GM18858 (cell line): ENCODE results near the gene OR52R1.
A peak's percentile ranks its signal among the peaks of the same experiment; 100 is the strongest.
"Not testable (repeated sequence)": the region's sequence is repeated elsewhere in the genome, so short reads cannot be mapped to it uniquely, and the experiment has no call there.

Experiments used
- ATAC-seq: cut with Tn5 transposase; IDR thresholded peaks from one replicate; pipeline ENCODE4 v1.9.1; 2021; ENCODE audit not compliant: unreplicated experiment

Gene OR52R1

GRCh38 chr11:4804280-4804679 is at the start of gene OR52R1:
Gene OR52R1 (minus strand): TSS chr11:4804380. CDS start chr11:4804380, 0 bp downstream.
- no peak for ATAC-seq

DNA sequence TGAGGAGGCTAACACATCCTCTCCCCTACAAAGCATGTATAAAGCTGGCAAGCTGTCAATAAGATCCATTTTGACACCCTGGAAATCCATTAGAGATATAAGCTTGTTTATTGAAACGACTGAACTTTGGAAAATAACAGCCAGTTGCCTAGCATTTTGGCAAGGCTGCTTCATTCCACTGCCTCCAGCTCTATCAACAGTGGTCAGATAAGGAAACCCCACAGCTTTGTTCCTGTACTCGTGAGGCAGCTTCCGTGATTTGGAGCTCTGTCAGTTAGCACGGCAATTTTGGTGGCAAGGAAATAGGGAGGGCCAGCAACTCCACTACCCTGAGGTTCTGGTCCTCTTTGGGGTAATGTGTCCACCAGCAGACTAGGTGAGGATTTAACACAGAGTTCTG is 46.9 kb upstream of the OR52R1 start:
- ATAC-seq = no peak

DNA sequence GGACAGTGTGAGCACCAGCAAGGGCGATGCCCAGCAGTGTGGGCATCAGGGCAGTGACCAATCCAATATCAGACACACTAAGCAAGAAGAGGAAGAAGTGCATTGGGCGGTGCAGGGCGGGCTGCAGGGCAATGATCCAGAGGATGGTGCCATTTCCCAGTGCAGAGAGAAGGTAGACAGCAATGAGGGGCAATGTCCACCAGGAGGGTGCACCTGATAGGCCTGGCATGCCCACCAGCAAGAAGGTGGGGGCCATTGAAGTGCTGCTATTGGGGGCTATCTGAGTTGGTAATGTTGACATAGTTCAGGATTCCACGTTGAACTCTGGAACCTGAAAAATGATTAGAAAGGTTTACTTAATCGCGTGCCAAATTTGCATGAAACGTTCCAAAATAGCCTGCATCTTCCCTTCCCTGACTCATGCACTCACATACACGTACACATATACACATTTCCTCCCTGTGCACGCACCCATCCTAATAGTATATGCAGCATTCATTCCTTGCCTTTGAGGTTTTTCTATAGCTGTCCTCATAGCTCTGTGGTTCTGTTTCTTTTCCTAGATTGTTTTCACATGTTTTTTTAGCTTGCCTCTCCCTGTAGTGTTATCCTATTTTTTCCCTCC is 44.8 kb upstream of the OR52R1 start, which contains the start of gene OR51S1:
TSS of gene OR51S1 (minus strand) at position 301 of the 625 bp plus-strand sequence. CDS start at position 301, 0 bp downstream.
- no peak for ATAC-seq

DNA sequence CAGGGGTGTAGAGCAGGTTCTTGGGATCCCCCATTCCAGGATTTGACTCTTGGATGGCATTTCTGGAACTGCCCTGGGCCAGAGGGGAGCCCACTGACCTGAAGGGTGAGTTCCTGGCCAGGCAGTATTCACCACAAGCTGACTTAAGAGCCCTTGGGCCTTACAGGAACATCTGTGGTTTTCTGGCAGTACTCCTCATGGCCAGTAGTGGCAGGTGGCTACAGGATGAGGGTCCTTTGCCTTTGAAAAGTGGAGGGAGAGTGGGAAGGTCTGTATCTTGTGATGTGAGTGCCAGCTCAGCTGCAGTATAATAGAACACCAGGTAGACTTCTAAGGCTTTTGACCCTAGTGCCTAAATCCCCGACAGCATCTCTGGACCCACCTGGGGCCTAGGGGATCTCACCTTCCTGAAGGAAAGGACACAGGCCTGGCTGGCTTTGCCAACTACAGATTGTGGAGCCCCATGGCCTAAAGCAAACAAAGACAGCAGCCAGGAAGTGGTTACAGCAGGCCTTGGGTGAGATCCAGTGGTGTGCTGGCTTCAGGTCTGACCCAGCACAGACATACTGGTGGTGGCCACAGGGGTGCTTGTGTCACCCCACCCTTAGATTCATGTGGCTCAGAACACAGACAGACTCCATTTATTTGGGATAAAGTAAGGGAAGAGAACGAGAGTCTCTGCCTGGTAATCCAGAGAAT is 35.8 kb upstream of the OR52R1 start:
- no peak for ATAC-seq

GRCh38 chr11:4830909-4831308 is 26.7 kb upstream of the OR52R1 start:
- ATAC-seq = no peak

DNA sequence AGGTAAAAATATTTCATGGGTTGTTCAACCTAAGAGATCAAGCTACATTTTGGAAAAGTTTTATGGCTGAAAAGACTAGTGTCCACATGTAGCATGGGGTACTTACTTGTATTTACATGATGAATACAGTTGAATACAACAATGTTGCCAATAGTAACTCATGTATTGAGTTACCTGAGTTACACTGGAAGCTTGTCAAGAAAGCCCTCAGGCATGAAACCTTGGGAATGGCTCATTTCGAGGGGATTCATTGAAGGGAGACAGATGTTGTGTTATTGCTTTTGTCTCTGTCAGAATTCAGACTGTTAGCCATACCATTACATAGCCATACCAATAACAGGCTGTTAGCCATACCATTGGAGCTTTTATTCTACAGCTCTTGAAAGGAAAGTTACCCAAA is 26.2 kb upstream of the OR52R1 start:
- ATAC-seq = no peak

DNA sequence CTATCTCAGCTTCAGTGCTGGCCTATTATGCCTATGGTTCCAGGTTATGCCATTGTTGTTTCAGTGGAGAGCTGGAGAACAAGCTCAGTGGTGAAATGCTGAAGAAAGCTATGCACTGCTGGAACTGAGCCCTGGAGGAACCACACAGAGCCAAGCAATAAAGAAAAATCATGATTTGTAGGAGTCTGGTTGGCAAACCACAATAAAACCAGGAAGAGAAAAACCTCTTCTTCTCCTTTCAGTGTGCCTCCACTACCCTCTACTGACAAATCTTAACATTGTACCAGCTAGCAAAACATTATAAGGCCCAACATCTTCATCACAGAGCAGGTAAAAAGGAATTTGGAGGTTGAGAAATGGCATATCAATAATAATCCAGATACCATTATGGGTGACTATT is 22.2 kb upstream of the OR52R1 start:
- no peak for ATAC-seq

- ATAC-seq = no peak
Measured at GRCh38 chr11:4825132-4825531, 21.0 kb upstream of the OR52R1 start.

DNA sequence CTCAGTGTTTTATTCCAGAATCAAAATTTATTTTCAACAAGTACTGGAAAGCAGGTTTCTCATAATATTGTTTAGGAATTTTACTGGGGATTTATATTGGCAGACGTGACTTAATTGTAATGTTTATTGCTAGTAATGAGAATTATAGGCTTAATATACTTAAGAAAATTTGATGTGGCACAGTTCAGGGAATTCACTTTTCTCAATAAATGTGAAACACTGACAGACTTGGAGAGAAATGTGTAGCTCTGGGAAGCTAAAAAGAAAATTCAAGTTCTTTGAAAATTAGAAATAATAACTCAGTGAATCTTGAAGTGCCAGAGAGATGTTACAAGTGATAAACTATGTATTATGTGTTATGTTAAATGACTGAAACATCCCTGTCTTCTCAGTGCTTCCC is 16.8 kb upstream of the OR52R1 start, which contains the start of gene OR51F2:
TSS of gene OR51F2 (plus strand) at position 301 of the 400 bp plus-strand sequence. CDS start 101 bp downstream, outside the sequence.
- no peak for ATAC-seq

- no peak for ATAC-seq
Measured at GRCh38 chr11:4809246-4809645, 5.1 kb upstream of the OR52R1 start.

DNA sequence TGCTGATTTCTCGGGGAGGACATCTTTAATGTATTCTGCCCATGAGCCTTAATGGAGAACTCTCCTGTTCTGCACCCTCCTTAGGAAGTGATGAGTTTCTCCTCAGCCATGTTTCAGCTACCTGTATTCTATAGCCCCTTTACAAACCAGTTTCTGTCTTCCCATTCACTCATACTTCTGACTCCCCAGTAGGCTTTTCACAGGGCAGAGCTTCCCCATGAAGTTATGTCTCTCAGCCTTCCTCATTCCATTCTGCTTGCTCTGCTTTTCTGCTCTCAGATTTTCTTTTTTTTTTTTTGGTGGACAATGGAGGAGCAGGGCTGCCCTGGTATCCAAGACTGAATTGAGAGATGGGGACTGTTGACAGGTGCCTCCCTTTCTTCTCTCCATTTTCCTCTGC is 4.3 kb upstream of the OR52R1 start:
- ATAC-seq = no peak

GRCh38 chr11:4801316-4801715 is 2.9 kb downstream of the OR52R1 start:
- ATAC-seq = not testable (repeated sequence)

GRCh38 chr11:4798427-4799183 is 5.6 kb downstream of the OR52R1 start:
- ATAC-seq = no peak

DNA sequence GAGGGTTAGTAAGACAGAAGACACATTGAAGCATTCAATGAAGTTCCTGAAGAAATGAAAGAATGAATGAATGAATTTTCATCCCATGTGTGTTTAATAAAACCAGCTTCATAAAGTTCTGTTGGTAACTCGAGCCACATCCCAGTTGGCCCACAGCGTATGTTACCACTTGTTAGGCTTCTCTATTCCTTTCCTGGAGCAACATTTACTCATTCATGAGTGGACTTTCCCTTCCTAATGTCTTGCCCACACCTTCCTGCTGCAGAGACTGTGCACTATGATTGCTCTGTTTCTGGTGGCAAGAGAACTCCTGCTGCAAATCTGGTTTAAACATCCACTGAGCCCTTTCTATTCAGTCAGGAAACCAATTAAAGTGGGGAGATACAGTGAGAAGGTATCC is 7.0 kb downstream of the OR52R1 start:
- ATAC-seq = no peak

DNA sequence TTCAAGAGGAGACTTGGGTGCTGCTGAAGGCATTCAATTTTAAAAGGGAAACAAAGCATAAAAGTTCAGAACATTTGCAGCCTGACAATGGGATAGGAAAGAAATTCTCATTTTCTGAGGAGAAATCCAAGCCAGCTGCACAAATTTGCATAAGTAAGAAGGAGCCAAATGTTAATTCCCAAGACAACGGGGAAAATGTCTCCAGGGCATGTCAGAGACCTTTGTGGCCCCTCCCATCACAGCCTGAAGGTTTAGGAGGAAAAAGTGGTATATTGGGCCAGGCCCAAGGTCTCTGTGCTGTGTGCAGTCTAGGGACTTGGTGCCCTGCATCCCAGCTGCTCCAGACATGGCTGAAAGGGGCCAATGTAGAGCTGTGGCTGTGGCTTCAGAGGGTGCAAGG is 21.7 kb downstream of the OR52R1 start:
- no peak for ATAC-seq

- ATAC-seq = no peak
Measured at GRCh38 chr11:4769838-4770237, 34.3 kb downstream of the OR52R1 start, which contains the start of gene OR51F1. Gene OR51F1 (minus strand): TSS chr11:4769938. CDS start chr11:4769938, 0 bp downstream.

DNA sequence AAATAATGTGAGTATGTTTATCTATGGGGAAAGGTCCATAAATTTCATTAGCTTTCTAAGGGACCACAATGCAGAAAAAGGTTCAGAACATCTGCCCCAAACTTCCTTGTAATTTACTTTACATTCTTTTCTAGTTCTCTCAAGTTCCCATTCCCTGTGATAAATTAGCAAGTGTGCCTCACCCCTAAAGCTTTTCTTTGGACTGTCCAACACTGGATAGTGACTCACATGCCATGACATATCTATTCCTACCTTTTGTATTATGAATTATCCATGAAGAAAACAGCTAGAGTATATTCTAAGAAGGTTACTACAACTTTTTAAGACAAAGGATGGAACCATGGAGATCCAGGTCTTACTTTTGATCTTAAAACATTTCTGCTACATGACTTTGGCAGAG is 36.1 kb downstream of the OR52R1 start:
- ATAC-seq = no peak

- no peak for ATAC-seq
Measured at GRCh38 chr11:4766420-4767043, 37.6 kb downstream of the OR52R1 start.

- ATAC-seq = peak; percentile 80
Measured at GRCh38 chr11:4763096-4763495, 41.1 kb downstream of the OR52R1 start.
